ENCODE measurements around the gene CDH7.

CDH7 gene

GRCh38 chr18:65768120-65768778, 17.4 kb downstream of the CDH7 start:
- DNase-seq = no peak

- no peak for DNase-seq
These were observed 18.8 kb downstream of the CDH7 start for GRCh38 chr18:65769652-65770051.

GRCh38 chr18:65786474-65786873, 35.7 kb downstream of the CDH7 start:
- DNase-seq = no peak

GRCh38 chr18:65788373-65788772, 37.6 kb downstream of the CDH7 start:
- DNase-seq = no peak

GRCh38 chr18:65790604-65791003, 39.8 kb downstream of the CDH7 start:
- DNase-seq = no peak

- DNase-seq = no peak
These were observed 40.9 kb downstream of the CDH7 start for GRCh38 chr18:65791719-65792118.

- DNase-seq = no peak
These were observed 41.8 kb downstream of the CDH7 start for GRCh38 chr18:65792456-65793074.

GRCh38 chr18:65808759-65809158, 57.9 kb downstream of the CDH7 start:
- no peak for DNase-seq

- DNase-seq = no peak
These were observed 60.5 kb downstream of the CDH7 start for GRCh38 chr18:65811307-65811706.

- DNase-seq = no peak
These were observed 64.7 kb downstream of the CDH7 start for GRCh38 chr18:65815506-65815905.

- no peak for DNase-seq
These were observed 66.4 kb downstream of the CDH7 start for GRCh38 chr18:65817178-65817577.

- DNase-seq = no peak
These were observed 71.1 kb downstream of the CDH7 start for GRCh38 chr18:65821911-65822310.

- DNase-seq = no peak
These were observed 72.0 kb downstream of the CDH7 start for GRCh38 chr18:65822826-65823225.

GRCh38 chr18:65827444-65827843, 76.6 kb downstream of the CDH7 start:
- no peak for DNase-seq

GRCh38 chr18:65835881-65836280, 85.1 kb downstream of the CDH7 start:
- DNase-seq = no peak

- no peak for DNase-seq
These were observed 95.3 kb downstream of the CDH7 start for GRCh38 chr18:65846107-65846506.

GRCh38 chr18:65852273-65852672, 101.5 kb downstream of the CDH7 start:
- no peak for DNase-seq

GRCh38 chr18:65859075-65859474, 108.3 kb downstream of the CDH7 start:
- DNase-seq = no peak

GRCh38 chr18:65869527-65869926, 118.7 kb downstream of the CDH7 start:
- no peak for DNase-seq

GRCh38 chr18:65876310-65876709, 125.5 kb downstream of the CDH7 start:
- no peak for DNase-seq

GRCh38 chr18:65897292-65897691, 146.5 kb downstream of the CDH7 start:
- no peak for DNase-seq

GRCh38 chr18:65901522-65901921, 150.7 kb downstream of the CDH7 start:
- no peak for DNase-seq

- DNase-seq = no peak
These were observed 155.8 kb downstream of the CDH7 start for GRCh38 chr18:65906621-65907034.

GRCh38 chr18:65907281-65907680, 156.5 kb downstream of the CDH7 start:
- DNase-seq = no peak

- no peak for DNase-seq
These were observed 168.2 kb downstream of the CDH7 start for GRCh38 chr18:65919018-65919417.
